Hematopoietic multipotent progenitor cell treated with erythropoietin and hydrocortisone succinate and interleukin-3 and kit ligand, for 4 days (in vitro differentiated cells): ENCODE data around the gene TCF4.

Experiments used
- DNase-seq: peaks from one replicate; pipeline ENCODE4 v3.0.0-alpha.2; 2015

TCF4 gene

DNA sequence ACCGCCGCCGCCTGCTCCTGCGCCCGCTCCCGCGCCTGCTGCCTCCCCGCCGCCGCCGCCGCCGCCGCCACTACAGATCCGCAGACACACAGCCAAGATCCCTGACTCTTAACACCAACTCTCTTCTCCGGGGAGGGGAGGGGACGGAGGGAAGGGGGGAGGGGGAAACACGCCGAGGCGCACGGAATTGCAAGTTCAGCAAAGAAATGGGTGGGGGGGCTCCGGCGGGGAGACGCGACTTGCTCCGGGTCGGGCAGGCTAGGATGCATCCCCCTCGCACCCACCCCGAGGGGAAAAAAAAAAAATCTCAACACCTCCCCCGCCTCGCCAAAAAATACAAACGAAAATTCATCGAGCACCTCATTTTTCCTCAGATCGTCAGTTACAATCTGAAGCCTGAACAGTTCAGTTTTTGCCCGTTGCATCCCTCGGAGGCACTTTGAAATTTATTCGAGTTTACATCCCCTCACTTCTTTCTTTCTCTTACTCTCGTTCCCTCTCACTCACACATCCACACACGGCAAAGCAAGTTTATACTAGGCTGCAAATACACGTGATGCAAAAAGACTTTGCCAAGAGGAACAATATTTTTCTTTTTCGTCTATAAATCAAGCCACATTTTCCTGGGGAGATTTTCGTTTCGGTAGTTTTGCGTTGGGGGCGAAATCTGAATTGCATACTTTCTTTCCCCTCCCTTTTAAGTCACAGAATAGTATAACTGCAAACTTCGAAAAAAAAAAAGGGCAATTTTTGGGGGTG, at the start of gene TCF4:
TSS of gene TCF4 (minus strand) at position 82 of the 759 bp plus-strand sequence. CDS start 1,076 bp downstream, outside the sequence.
- DNase-seq, result peak; percentile 74

DNA sequence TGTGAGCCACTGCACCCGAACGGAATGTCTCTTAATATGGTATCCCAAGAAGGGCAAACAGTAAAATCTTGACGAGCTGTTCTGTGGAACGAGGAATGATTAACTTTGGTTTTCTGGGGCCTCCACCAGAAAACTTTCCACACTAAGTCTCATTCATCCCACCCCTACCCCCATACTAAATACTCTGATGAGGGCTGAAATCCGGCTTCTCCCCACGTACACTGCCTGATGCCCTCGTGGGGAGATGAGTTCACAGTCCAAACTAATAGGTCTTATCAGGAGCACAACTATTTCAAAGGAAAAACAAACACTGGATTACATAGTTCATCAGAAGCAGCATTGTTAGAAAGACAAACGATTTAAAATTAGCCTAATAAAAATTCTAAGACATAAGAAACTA, 49.2 kb upstream of the TCF4 start:
- DNase-seq, result no peak

GRCh38 chr18:55635439-55635838, 47.4 kb upstream of the TCF4 start:
- DNase-seq, result no peak

GRCh38 chr18:55634545-55634944, 46.6 kb upstream of the TCF4 start:
- peak; percentile 64 for DNase-seq

GRCh38 chr18:55633032-55633431, 45.0 kb upstream of the TCF4 start:
- DNase-seq, result peak; percentile 13

- DNase-seq, result no peak
Measured at GRCh38 chr18:55629133-55629532, 41.1 kb upstream of the TCF4 start.

DNA sequence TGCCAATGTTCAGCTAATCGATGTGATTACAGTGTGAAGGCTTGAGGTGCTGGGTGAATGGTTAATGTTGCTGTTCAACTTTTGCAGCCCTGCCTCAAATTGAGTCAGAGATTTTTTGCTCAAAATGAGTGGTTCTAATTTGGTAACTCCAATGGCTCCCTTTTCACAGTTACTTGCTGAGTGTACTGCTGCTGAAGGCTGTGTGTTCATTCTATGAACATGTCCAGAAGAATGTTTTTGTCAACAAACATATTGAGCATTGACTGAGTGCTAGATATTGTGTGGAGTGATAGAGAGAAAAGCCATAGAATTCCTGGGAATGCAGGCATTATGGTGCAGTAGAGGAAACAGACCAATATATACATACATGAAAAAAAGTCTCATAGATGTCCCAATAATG, 39.0 kb upstream of the TCF4 start:
- DNase-seq, result no peak

DNA sequence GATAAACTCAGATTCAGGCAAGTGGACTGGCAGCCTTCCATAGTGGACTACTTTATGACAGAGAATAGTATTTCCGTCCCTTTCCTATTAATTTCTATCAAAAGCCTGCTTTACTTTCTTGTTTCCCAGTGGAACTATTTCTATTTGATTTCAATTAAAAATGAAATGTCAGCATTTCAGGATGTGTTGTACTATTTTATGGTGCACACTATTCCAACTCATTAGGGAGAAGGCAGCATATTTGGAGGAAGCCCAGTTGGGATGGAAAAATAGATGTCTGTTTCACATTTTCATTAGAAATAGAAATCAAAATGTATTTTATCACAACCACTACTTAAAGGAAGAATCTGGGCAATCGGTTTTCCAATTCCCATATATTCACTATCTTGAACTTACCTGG, 37.9 kb upstream of the TCF4 start:
- no peak for DNase-seq

DNA sequence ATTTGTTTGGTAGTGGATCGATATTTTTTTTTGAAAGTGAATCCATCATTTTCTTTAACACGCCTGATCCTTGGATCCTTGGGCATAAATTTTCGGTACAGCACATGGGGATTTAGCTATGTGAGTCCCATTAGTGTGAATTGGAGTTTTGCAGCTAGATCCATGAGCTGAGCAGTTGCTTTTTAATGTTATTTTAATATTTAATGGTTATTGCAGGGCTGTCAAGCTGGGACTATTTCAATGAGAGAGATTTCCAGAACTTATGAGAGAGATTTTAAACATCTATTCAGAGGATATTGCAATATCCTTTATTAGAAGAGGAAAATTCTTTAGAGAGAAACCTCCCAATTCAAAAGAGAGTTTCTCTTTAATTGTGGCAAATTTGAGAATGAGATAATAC, 35.6 kb upstream of the TCF4 start:
- DNase-seq, result no peak

- DNase-seq, result no peak
Measured at GRCh38 chr18:55610506-55610905, 22.5 kb upstream of the TCF4 start.

GRCh38 chr18:55609160-55609825, 21.3 kb upstream of the TCF4 start:
- DNase-seq, result no peak

GRCh38 chr18:55608497-55608896, 20.5 kb upstream of the TCF4 start:
- DNase-seq, result no peak

DNA sequence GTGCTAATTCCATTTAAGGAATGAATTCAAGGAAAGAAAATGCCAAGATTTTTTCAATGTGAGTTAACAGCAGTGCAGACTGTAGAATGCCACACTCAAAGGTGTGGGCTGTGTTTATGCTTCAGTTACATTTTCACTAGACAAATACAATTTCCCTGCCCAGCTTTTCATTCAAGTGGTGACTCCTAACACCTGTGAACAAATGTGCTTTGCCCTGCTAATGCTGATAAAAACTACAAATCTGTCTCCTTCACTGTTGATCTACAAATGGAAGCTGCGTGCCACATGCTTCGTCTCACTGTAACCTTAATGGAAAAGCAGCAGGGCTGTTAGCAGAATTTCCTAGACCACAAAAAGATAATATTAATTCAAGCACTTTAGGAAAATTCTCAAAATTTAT, 19.8 kb upstream of the TCF4 start:
- no peak for DNase-seq

DNA sequence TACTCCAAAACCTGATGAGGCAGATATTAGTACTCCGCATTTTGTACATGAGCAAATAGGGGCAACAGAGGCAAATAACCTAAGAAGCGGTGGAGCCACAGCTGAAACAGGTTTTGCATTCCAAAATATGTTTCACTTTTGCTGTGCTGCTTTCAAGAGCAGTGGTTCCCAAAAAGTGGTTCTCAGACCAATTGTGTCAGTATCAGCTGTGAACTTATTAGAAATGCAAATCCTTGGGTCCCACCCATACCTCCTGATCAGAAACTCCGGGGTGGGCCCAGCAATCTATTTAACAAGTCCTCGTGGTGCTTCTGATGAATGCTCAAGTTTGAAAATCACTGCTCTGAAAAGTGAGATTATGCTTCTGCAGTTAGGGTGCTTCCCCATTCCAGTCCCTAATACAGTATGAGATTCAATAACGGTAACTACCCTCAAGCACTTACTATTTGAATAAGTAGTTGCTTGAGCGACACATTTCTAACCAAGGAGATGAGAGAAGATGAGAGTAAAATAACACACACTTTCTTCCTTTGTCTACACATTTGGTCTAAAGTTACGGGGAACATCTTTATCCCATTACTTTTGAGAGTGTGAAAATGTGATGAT, 17.8 kb upstream of the TCF4 start:
- no peak for DNase-seq

DNA sequence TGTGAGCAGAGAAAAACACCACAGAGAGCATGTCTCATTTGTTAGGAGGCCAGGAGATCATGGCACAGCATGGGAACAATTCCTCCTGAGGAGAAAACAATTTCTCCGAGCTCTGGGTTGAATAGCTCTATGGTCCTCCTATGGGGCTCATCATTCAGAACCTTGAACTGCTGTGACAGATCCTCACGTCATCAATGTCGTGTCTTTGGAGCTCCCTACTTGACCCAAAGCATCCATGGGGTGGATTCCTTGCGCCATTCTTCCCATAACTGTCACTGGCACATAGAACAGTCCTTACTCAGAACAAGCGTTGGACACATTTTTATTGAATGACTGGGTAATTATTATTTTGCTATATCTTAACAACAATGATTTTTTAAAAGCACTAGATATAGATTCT, 15.8 kb upstream of the TCF4 start:
- no peak for DNase-seq

- no peak for DNase-seq
Measured at GRCh38 chr18:55593888-55594287, 5.9 kb upstream of the TCF4 start.

GRCh38 chr18:55592572-55592971, 4.6 kb upstream of the TCF4 start:
- peak; percentile 74 for DNase-seq

DNA sequence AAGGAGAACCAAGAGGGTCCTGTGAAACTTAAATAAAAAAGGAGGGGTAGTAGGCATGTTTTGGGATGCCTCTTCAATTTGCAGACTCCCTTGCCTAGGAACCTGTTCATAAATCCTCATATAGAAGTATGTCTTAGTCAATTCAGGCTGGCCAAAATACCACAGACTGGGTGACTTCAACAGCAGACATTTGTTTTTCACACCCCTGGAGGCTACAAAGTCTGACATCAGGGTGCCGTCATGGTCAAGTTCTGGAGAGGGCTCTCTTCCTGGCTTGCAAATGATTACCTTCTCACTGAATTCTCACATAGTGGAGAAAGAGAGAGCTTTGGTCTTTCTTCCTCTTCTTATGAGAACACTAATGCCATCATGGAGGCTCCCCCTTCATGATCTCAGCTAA, 4.1 kb upstream of the TCF4 start:
- DNase-seq, result no peak

- DNase-seq, result peak; percentile 97
Measured at GRCh38 chr18:55589625-55590291, 1.8 kb upstream of the TCF4 start.

GRCh38 chr18:55588870-55589595, 1.0 kb upstream of the TCF4 start:
- peak; percentile 22 for DNase-seq

DNA sequence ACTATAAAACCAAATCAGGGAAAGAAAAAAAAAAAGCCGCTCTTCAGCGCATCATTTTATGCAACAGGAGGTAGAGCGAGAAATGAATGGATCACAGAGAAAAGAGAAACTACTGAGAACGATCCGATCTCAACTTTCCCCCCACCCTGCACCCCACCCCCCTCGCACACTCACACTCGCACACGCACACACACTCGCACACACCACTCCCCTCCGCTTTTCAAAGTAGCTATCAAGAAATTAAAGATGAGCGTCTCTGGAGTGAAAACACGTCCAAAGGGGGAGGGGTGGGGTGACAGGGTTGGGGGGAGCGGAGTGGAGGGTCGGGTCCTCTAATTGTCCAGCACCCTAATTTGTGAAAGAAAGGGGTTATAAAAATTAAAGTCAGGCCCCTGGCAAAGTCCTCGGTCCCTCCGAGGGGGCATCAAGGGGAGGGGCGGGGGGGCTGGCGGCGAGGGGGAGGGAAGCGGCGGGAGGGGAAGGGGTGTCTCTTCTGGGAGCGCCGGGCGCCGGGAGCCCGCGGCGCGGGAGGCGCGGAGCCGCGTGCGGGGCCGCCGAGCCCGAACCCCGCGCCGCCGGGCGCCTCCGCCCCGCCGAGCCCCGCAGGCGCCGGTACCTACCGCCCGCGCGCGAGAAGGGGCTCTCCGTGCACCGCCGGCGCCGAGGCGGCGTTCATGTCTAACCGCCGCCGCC, 428 bp downstream of the TCF4 start:
- peak; percentile 77 for DNase-seq

GRCh38 chr18:55585920-55586561, 2.0 kb downstream of the TCF4 start:
- peak; percentile 25 for DNase-seq
